Keratinocyte (primary cell): ENCODE measurements around the gene HGFAC. TPM values are rescaled to one million over a fixed set of nuclear protein-coding genes. Genes with fewer than 3 reads are reported as not detected.

ENCODE experiments used
- DNase-seq: peaks from one replicate; pipeline ENCODE4 v3.0.0-alpha.2; 2011; ENCODE audit warnings: low read depth, missing footprints, low spot score
- FAIRE-seq: peaks from 2 replicates; lab custom pipeline; 2011; peaks lifted over from hg19 to GRCh38; lab: Jason Lieb, UNC
- H2AFZ ChIP-seq: 2 replicates; pipeline ENCODE4 v1.6.0; 2012; ENCODE audit warnings: low read length, control low read depth, inconsistent platforms; ENCODE audit not compliant: control insufficient read depth
- H3K27ac ChIP-seq: 2 replicates; pipeline ENCODE4 v1.5.1; 2011; ENCODE audit warnings: low read length; ENCODE audit not compliant: control insufficient read depth, insufficient read depth
- H3K27me3 ChIP-seq: 3 replicates; pipeline ENCODE4 v1.6.0; 2011; ENCODE audit warnings: low read length; ENCODE audit not compliant: control insufficient read depth, insufficient read depth; ENCODE audit errors: extremely low read depth
- H3K36me3 ChIP-seq, 2 experiments: 2 replicates in 1 of 2; 3 replicates in 1 of 2; pipeline ENCODE4 v1.5.1; 2011; ENCODE audit warnings: low read length in 2 of 2, mild to moderate bottlenecking in 1 of 2; ENCODE audit not compliant: control insufficient read depth in 2 of 2, insufficient read depth in 2 of 2; ENCODE audit errors: extremely low read depth in 1 of 2
- H3K4me1 ChIP-seq: 3 replicates; pipeline ENCODE4 v1.5.1; 2011; ENCODE audit warnings: low read length; ENCODE audit not compliant: control insufficient read depth, insufficient read depth; ENCODE audit errors: extremely low read depth
- H3K4me2 ChIP-seq: 3 replicates; pipeline ENCODE4 v1.6.0; 2011; ENCODE audit warnings: low read depth, low read length; ENCODE audit not compliant: control insufficient read depth, insufficient read depth; ENCODE audit errors: extremely low read depth
- H3K4me3 ChIP-seq, 3 experiments: fragments of 200-600 bp in 1 of 3; sonication (generic) in 1 of 3; 2 replicates in 2 of 3; 3 replicates in 1 of 3; pipeline ENCODE4 v1.5.1; 2011 to 2016; ENCODE audit warnings: low read length in 3 of 3, mild to moderate bottlenecking in 3 of 3, control low read depth in 2 of 3, inconsistent platforms in 1 of 3, low read depth in 1 of 3, mixed read lengths in 1 of 3, mixed run types in 1 of 3, moderate library complexity in 1 of 3; ENCODE audit not compliant: control insufficient read depth in 2 of 3, insufficient read depth in 2 of 3; ENCODE audit errors: extremely low read depth in 1 of 3
- H3K79me2 ChIP-seq: 2 replicates; pipeline ENCODE4 v1.6.0; 2012; ENCODE audit warnings: low read length; ENCODE audit not compliant: control insufficient read depth, insufficient read depth
- H3K9ac ChIP-seq: 3 replicates; pipeline ENCODE4 v1.6.0; 2011; ENCODE audit warnings: low read length; ENCODE audit not compliant: control insufficient read depth, insufficient read depth; ENCODE audit errors: extremely low read depth
- H3K9me1 ChIP-seq: 3 replicates; pipeline ENCODE4 v1.6.0; 2011; ENCODE audit warnings: low read length; ENCODE audit not compliant: control insufficient read depth, insufficient read depth; ENCODE audit errors: extremely low read depth
- H3K9me3 ChIP-seq: 2 replicates; pipeline ENCODE4 v1.5.1; 2012; ENCODE audit warnings: low read depth, low read length; ENCODE audit not compliant: control insufficient read depth
- H4K20me1 ChIP-seq: 3 replicates; pipeline ENCODE4 v1.6.0; 2011; ENCODE audit warnings: low read length; ENCODE audit not compliant: control insufficient read depth, insufficient read depth; ENCODE audit errors: extremely low read depth
- EZH2 ChIP-seq: IDR thresholded peaks from one replicate; pipeline ENCODE4 v1.6.1; 2012; ENCODE audit warnings: inconsistent platforms, mild to moderate bottlenecking, low read length, moderate library complexity
- dilution Hi-C: fragments of 300-500 bp; cut with MboI; formaldehyde crosslinking; loops from one replicate; pipeline ENCODE4 v1.7.0; 2020; ENCODE audit warnings: low sequenced_read_pairs; ENCODE audit not compliant: extremely low pct_ligation_motif_present
- polyA plus RNA-seq, 5 experiments: library from polyadenylated mRNA; depleted of rRNA in 3 of 5; stranded (reverse) in 3 of 5; stranded (forward) in 1 of 5; unstranded in 1 of 5; fragments of >200 nt; gene quantifications; 1 replicate in 1 of 5; 2 replicates in 3 of 5; 3 replicates in 1 of 5; pipeline versions ENCODE4 v1.2.1 to v1.2.3, GENCODE V29; 2011 to 2012; ENCODE audit warnings: missing spikeins in 2 of 5, low read depth in 1 of 5, low replicate concordance in 1 of 5
- TF ChIP-seq, protein P1 (sequence below), 3 experiments: IDR thresholded peaks in 1 of 3; conservative IDR thresholded peaks in 1 of 3; optimal IDR thresholded peaks in 1 of 3; 2 replicates in 2 of 3; 3 replicates in 1 of 3; pipeline versions ENCODE3 to v1.5.1; 2011; ENCODE audit warnings: low read length in 3 of 3, mild to moderate bottlenecking in 3 of 3, moderate library complexity in 2 of 3, control low read depth in 1 of 3, inconsistent platforms in 1 of 3; ENCODE audit not compliant: insufficient read depth in 2 of 3; ENCODE audit errors: extremely low read depth in 1 of 3

HGFAC gene
- polyA plus RNA-seq, 1 donor (not counting 4 experiments of a cell fraction or from before 2014, with no cell fraction given) = not detected

DNA sequence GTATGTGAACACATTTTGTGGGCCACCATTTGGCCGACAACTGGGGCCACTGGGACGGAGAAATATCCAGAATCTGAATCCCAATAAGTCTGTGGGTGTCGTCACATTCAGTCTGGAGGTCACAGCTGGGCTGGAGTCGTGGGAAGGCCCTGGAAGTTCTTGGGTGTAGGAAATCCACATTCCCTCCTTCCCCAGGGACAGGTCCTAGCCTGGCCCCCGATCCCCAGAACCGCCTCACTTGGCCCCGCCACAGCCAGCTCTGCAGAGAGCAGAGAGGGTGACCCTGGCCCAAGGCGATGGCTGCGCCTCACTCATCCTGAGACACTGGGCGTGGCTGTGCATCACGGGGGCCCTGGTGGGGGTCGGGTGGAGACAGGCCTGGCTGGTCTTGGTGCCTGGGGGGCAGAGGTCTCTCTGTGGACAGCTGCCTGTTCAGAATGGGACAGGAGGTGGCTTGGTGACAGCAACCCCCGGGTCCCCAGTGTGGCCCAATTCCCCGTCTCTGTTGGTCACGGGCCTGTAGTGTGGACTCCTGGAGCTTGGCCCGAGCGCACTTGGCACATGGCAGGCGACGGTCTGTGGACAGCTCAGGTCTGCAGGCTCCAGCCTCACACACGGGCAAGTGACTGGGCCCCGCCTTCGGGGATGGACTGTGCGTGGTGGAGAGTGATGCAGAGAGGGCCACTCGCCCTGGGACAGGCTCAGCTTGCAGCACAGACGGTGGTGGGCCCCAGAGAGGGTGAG lies 37.8 kb downstream of the HGFAC start:
- Histone ChIP-seq H3K4me1 (peaks cover 7% of the 10 kb centered on the region), H3K27me3 (peaks cover 65% of the 10 kb centered on the region), H3K9ac (no peak overlapping the region), H3K4me2 (no peak overlapping the region), H3K36me3 (no peaks in the 10 kb centered on the region), H3K27ac (no peak overlapping the region), H3K4me3 (no peak overlapping the region), H3K79me2 (no peaks in the 10 kb centered on the region), H3K9me3 (no peaks in the 10 kb centered on the region), H2AFZ (no peak overlapping the region), H4K20me1 (no peaks in the 10 kb centered on the region), H3K9me1 (no peaks in the 10 kb centered on the region)
- FAIRE-seq = no peak
- DNase-seq = no peak
- TF ChIP-seq, protein P1, sequence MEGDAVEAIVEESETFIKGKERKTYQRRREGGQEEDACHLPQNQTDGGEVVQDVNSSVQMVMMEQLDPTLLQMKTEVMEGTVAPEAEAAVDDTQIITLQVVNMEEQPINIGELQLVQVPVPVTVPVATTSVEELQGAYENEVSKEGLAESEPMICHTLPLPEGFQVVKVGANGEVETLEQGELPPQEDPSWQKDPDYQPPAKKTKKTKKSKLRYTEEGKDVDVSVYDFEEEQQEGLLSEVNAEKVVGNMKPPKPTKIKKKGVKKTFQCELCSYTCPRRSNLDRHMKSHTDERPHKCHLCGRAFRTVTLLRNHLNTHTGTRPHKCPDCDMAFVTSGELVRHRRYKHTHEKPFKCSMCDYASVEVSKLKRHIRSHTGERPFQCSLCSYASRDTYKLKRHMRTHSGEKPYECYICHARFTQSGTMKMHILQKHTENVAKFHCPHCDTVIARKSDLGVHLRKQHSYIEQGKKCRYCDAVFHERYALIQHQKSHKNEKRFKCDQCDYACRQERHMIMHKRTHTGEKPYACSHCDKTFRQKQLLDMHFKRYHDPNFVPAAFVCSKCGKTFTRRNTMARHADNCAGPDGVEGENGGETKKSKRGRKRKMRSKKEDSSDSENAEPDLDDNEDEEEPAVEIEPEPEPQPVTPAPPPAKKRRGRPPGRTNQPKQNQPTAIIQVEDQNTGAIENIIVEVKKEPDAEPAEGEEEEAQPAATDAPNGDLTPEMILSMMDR (optimal IDR thresholded peaks at IDR 0.05 in 1 of 3, IDR thresholded peaks at IDR 0.05 in 1 of 3, conservative IDR thresholded peaks at IDR 0.05 in 1 of 3; ENCODE audit: extremely low read depth in 1 of 3, insufficient read depth in 2 of 3, low read length in 3 of 3) = no peak
- TF ChIP-seq EZH2 = no peak
- dilution Hi-C loops = no loop called here

- Histone ChIP-seq H3K27ac (no peak overlapping the region), H3K9ac (no peak overlapping the region), H3K9me1 (no peaks in the 10 kb centered on the region), H3K9me3 (no peaks in the 10 kb centered on the region), H3K4me2 (no peak overlapping the region), H4K20me1 (no peaks in the 10 kb centered on the region), H3K4me3 (no peak overlapping the region), H2AFZ (no peak overlapping the region), H3K79me2 (no peaks in the 10 kb centered on the region), H3K36me3 (no peaks in the 10 kb centered on the region), H3K4me1 (peaks cover 18% of the 10 kb centered on the region), H3K27me3 (peaks cover 55% of the 10 kb centered on the region)
- peak; percentile 35 for DNase-seq
- FAIRE-seq = peak; percentile 75
- dilution Hi-C loops = no loop called here
- TF ChIP-seq, protein P1 (optimal IDR thresholded peaks at IDR 0.05 in 1 of 3, IDR thresholded peaks at IDR 0.05 in 1 of 3, conservative IDR thresholded peaks at IDR 0.05 in 1 of 3; ENCODE audit: extremely low read depth in 1 of 3, insufficient read depth in 2 of 3, low read length in 3 of 3) = peak in 2 of 3 experiments; percentile 97 to 100
- TF ChIP-seq EZH2 = no peak
These were observed 38.9 kb downstream of the HGFAC start for GRCh38 chr4:3480528-3481112.
